Measurements from ENCODE around the gene STK17B. TPM values are rescaled to one million over a fixed set of nuclear protein-coding genes. Genes with fewer than 3 reads are reported as not detected.

The STK17B gene
- total RNA-seq, 1 experiment from 2014 or later = 20.7 TPM

- ChIA-PET POLR2A (interaction anchor here (0.7 to 1.5 kb wide), 3 partner anchors 30 to 39 kb away, joined by 3 to 10 read pairs (median 3); partner anchors contain the start of gene STK17B), CTCF (interaction anchor here (0.5 to 0.7 kb wide), 2 partner anchors 19 kb away, joined by 3 read pairs; no protein-coding TSS in a partner anchor)
- H3K9me3 Mint-ChIP-seq (ENCODE audit: unreplicated experiment) = no peaks in the 10 kb centered on the region
- no peak for TF ChIP-seq CTCF (IDR thresholded peaks at IDR 0.05; ENCODE audit: unreplicated experiment)
- no peak overlapping the region for H3K4me3 Mint-ChIP-seq (ENCODE audit: unreplicated experiment)
- DNase-seq (ENCODE audit: unreplicated experiment) = no peak
- intact Hi-C loops (cut with micrococcal nuclease) = no loop called here
- H3K27me3 Mint-ChIP-seq (ENCODE audit: insufficient read depth, unreplicated experiment) = no peaks in the 10 kb centered on the region
- H3K27ac Mint-ChIP-seq (ENCODE audit: low read depth, unreplicated experiment) = no peak overlapping the region
- BruUV-seq (replicated peaks) = no TSS peak
- H3K36me3 Mint-ChIP-seq (ENCODE audit: insufficient read depth, unreplicated experiment) = no peaks in the 10 kb centered on the region
- peaks cover 12% of the 10 kb centered on the region for H3K4me1 Mint-ChIP-seq (ENCODE audit: insufficient read depth, unreplicated experiment)
Measured at GRCh38 chr2:196201229-196202009, 30.0 kb upstream of the STK17B start.

DNA sequence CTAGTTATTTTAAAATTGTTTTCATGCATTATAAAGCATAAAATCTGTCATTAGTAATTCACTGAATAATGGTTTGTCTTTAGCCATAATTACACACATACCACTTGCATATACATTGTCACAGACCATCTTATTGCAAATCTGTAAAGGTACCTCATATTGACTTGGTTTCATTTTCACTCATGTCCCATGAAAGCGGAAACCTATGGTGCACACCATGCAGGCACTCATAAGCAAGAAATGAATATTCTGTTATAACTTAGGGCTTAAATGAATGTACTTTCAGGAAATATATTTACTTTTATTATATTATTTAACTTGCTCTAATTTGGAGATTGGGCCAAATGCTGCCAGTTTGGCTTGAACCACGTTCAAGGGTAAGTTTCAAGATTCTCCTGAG is 29.2 kb upstream of the STK17B start:
- no TSS peak for BruUV-seq (replicated peaks)
- no peak overlapping the region for H3K4me3 Mint-ChIP-seq (ENCODE audit: unreplicated experiment)
- TF ChIP-seq CTCF (IDR thresholded peaks at IDR 0.05; ENCODE audit: unreplicated experiment) = no peak
- H3K9me3 Mint-ChIP-seq (ENCODE audit: unreplicated experiment) = no peaks in the 10 kb centered on the region
- intact Hi-C loops (cut with micrococcal nuclease) = no loop called here
- H3K36me3 Mint-ChIP-seq (ENCODE audit: insufficient read depth, unreplicated experiment) = no peaks in the 10 kb centered on the region
- no peak for DNase-seq (ENCODE audit: unreplicated experiment)
- peaks cover 5% of the 10 kb centered on the region for H3K4me1 Mint-ChIP-seq (ENCODE audit: insufficient read depth, unreplicated experiment)
- ChIA-PET CTCF (interaction anchor here (0.7 kb wide), 1 partner anchor 20 kb away, joined by 3 read pairs; no protein-coding TSS in a partner anchor), POLR2A (interaction anchor here (1.0 kb wide), 1 partner anchor 33 kb away, joined by 3 read pairs; no protein-coding TSS in a partner anchor)
- no peaks in the 10 kb centered on the region for H3K27me3 Mint-ChIP-seq (ENCODE audit: insufficient read depth, unreplicated experiment)
- no peak overlapping the region for H3K27ac Mint-ChIP-seq (ENCODE audit: low read depth, unreplicated experiment)

- TF ChIP-seq CTCF (IDR thresholded peaks at IDR 0.05; ENCODE audit: unreplicated experiment) = no peak
- Mint-ChIP-seq H3K36me3 (ENCODE audit: insufficient read depth, unreplicated experiment) (no peaks in the 10 kb centered on the region), H3K27ac (ENCODE audit: low read depth, unreplicated experiment) (peak overlapping the region; percentile 7), H3K4me1 (ENCODE audit: insufficient read depth, unreplicated experiment) (no peaks in the 10 kb centered on the region), H3K4me3 (ENCODE audit: unreplicated experiment) (no peak overlapping the region), H3K9me3 (ENCODE audit: unreplicated experiment) (no peaks in the 10 kb centered on the region), H3K27me3 (ENCODE audit: insufficient read depth, unreplicated experiment) (no peaks in the 10 kb centered on the region)
- intact Hi-C loops (cut with micrococcal nuclease) = no loop called here
- DNase-seq (ENCODE audit: unreplicated experiment) = no peak
- CTCF ChIA-PET = interaction anchor here (0.6 kb wide), 2 partner anchors 19 to 80 kb away, joined by 3 read pairs; no protein-coding TSS in a partner anchor
- POLR2A ChIA-PET = interaction anchor here (0.6 to 1.3 kb wide), 2 partner anchors 11 to 13 kb away, joined by 3 to 4 read pairs; no protein-coding TSS in a partner anchor
- no TSS peak for BruUV-seq (replicated peaks)
Measured at GRCh38 chr2:196195758-196196157, 24.4 kb upstream of the STK17B start.

- H3K4me3 Mint-ChIP-seq (ENCODE audit: unreplicated experiment) = no peak overlapping the region
- no peaks in the 10 kb centered on the region for H3K9me3 Mint-ChIP-seq (ENCODE audit: unreplicated experiment)
- POLR2A ChIA-PET = interaction anchor here (0.6 to 1.3 kb wide), 2 partner anchors 11 to 13 kb away, joined by 3 to 4 read pairs; no protein-coding TSS in a partner anchor
- H3K36me3 Mint-ChIP-seq (ENCODE audit: insufficient read depth, unreplicated experiment) = no peaks in the 10 kb centered on the region
- no peaks in the 10 kb centered on the region for H3K27me3 Mint-ChIP-seq (ENCODE audit: insufficient read depth, unreplicated experiment)
- CTCF ChIA-PET = interaction anchor here (0.6 kb wide), 1 partner anchor 19 kb away, joined by 3 read pairs; no protein-coding TSS in a partner anchor
- intact Hi-C loops (cut with micrococcal nuclease) = no loop called here
- no peaks in the 10 kb centered on the region for H3K4me1 Mint-ChIP-seq (ENCODE audit: insufficient read depth, unreplicated experiment)
- BruUV-seq (replicated peaks) = no TSS peak
- no peak overlapping the region for H3K27ac Mint-ChIP-seq (ENCODE audit: low read depth, unreplicated experiment)
- no peak for TF ChIP-seq CTCF (IDR thresholded peaks at IDR 0.05; ENCODE audit: unreplicated experiment)
- no peak for DNase-seq (ENCODE audit: unreplicated experiment)
Measured at GRCh38 chr2:196195302-196195701, 23.9 kb upstream of the STK17B start.

All from MCF 10A (cell line).